Measurements from ENCODE around the gene SYNC.
A peak's percentile ranks its signal among the peaks of the same experiment; 100 is the strongest.

SYNC gene

DNA sequence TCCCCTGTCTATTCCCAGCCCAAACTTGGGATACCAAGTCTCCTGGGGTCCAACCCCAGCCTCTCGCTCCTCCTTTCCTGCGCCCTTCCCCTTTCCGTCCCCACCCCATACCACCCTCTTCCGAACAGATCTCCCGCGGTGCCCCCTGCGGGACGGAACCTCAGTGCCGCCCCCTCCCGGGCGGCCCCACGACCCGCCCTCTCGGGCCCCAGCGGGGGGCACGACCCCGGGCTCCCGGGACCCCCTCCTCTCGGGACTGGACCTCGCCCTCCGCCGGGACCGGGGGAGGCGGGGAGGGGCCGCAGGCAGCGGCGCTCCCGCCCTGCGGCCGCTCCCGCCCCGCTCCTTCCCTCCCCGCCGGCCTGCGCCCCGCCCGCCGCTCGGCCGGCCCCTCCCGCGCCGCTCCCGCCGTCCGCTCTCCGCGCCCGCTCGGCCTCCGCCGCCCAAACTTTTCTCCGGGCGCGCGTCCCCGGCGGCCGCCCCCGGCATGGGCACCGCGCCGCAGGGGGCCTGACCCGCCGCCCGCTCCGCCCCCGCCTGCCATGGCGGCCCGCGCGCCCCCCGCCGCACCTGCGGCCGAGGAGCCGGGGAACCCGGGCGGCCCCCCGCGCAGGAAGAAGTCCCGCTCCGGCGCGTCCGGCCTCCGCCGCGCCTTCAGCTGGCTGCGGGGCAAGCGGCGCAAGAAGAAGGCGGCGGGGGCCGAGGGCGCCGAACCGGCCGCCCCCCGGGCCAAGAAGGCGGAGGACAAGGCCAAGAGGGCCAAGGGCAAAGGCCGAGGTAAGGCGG, 39.0 kb upstream of the SYNC start:
- no peaks in the 10 kb centered on the region for H3K9me3 ChIP-seq (ENCODE audit: control insufficient read depth, low read length)
- WGBS, 2 experiments (ENCODE audit: insufficient coverage in 2 of 2): 1% methylated on average over 60 to 75 of the region's 103 CpGs
- H3K36me3 ChIP-seq (ENCODE audit: control insufficient read depth, insufficient read depth, low read length): no peaks in the 10 kb centered on the region
- no peak overlapping the region for H3K27ac ChIP-seq (ENCODE audit: low read depth, low read length, severe bottlenecking)
- peak overlapping the region; percentile 52 for H3K4me3 ChIP-seq (ENCODE audit: extremely low read depth, insufficient read depth, low read length, poor library complexity, severe bottlenecking)
- H3K4me1 ChIP-seq (ENCODE audit: control insufficient read depth, insufficient read depth, low read length, poor library complexity, severe bottlenecking): peaks cover 12% of the 10 kb centered on the region

DNA sequence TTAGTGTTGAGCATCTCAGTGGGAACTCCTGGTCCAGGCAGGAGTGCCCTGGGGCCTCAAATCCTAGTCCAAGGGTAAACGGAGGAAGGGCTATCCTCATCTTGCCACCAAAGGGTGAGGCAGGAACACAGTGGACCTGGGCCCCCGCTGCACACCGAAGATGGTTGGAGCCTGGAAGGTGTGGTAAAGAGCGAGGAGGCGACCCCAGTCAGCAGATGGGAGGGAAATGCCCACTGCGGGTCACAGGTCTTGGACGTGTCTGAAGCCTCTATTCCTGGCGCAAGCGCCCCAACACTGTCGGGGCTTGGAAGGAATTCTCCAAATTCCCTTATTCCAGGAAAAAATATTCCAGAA, 38.5 kb upstream of the SYNC start:
- Histone ChIP-seq H3K4me3 (ENCODE audit: extremely low read depth, insufficient read depth, low read length, poor library complexity, severe bottlenecking) (peak overlapping the region; percentile 52), H3K36me3 (ENCODE audit: control insufficient read depth, insufficient read depth, low read length) (no peaks in the 10 kb centered on the region), H3K27ac (ENCODE audit: low read depth, low read length, severe bottlenecking) (no peak overlapping the region), H3K9me3 (ENCODE audit: control insufficient read depth, low read length) (no peaks in the 10 kb centered on the region), H3K4me1 (ENCODE audit: control insufficient read depth, insufficient read depth, low read length, poor library complexity, severe bottlenecking) (peaks cover 12% of the 10 kb centered on the region)
- 60 to 64% methylated on average over 6 to 9 of the region's 10 CpGs for WGBS, 2 experiments (ENCODE audit: insufficient coverage in 2 of 2)

DNA sequence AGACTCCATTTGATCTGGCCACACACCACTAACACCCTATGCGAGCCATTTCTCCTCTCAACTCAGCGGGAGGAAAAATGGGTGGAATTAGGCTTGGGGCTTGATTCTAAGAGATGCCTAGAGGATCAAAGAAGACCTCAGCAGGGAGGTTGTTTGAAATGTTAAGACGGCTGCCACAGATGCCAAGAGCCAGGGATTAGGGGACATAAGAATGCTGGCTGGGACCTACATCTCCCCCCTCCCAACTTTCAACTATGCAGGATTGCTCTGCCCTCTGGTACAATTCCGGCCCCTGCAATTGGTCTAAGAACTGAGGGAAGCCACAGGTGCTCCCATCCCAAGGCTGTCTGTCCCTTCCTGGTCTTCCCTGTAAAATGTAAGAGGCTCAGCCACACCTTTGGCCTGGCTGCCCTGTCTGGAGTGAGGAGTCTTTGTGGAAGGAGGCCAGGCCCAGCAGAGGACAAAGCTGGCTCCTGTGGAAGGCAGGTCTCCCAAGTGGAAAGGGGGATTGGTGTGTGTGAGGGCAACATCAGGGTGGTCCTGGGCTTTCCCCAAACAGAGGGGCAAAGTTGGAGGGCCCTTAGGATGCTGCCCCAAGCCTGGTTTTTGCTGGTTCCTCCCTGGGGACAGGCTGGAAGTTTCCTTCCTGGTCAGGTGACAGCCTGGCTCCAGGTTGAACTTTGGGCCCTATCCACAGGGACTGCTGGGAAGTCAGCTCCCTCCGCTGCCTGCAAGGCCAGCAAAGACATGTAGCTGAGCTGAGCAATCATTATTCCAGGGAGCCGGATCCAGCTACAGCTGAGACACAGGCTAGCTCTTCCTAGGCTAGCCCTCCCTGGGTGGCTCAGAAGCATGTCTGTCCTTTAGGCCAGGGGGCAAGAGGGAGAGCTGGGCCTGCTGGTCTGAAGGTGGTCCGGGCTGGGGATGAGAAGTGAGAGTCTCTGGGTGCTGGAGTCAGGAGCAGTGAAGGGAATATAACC, 34.5 kb upstream of the SYNC start:
- 49 to 62% methylated on average over 3 to 4 of the region's 7 CpGs for WGBS, 2 experiments (ENCODE audit: insufficient coverage in 2 of 2)
- no peak overlapping the region for H3K4me3 ChIP-seq (ENCODE audit: extremely low read depth, insufficient read depth, low read length, poor library complexity, severe bottlenecking)
- H3K27ac ChIP-seq (ENCODE audit: low read depth, low read length, severe bottlenecking): no peak overlapping the region

DNA sequence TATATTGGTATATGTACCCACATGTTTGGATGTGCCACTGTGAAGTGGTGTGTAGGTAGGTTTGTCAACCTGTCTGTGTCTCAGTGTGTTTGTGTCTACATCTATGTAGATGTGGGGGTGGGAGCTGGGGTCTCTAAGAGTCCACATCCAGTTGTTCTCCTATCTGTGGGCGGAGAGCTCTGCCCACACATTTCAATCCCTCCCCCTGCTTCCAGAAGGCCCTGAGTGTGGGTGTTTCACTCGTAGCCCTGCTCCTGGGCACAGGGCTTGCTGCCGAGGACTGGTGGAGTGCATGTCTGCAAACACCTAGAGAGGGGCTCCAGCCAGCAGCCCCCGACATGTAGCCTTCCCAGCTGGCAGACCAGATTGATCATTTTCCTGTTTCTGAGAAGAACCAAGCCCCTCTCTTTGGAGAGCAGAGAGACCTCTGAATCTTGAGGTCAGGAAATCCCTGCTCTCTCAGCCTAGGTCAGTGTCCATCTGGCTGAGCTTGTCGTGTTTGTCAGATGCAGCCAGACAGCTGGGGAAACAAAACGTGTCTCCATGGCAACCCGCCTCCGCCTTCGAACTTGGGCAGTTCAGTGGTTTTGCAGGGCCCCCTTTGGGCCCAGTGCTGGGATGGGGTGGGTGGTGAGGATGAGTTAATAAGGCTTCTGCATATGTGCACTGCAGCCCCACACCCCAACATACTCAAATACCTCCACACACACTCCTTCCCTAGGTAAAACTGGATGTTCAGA, 31.2 kb upstream of the SYNC start:
- 54 to 59% methylated on average over 8 of the region's 9 CpGs for WGBS, 2 experiments (ENCODE audit: insufficient coverage in 2 of 2)
- H3K36me3 ChIP-seq (ENCODE audit: control insufficient read depth, insufficient read depth, low read length): no peaks in the 10 kb centered on the region
- H3K4me3 ChIP-seq (ENCODE audit: extremely low read depth, insufficient read depth, low read length, poor library complexity, severe bottlenecking): no peak overlapping the region
- no peak overlapping the region for H3K27ac ChIP-seq (ENCODE audit: low read depth, low read length, severe bottlenecking)
- no peaks in the 10 kb centered on the region for H3K9me3 ChIP-seq (ENCODE audit: control insufficient read depth, low read length)
- peaks cover 7% of the 10 kb centered on the region for H3K4me1 ChIP-seq (ENCODE audit: control insufficient read depth, insufficient read depth, low read length, poor library complexity, severe bottlenecking)

More for the DNA sequence above, 34.5 kb upstream of the SYNC start:
- peaks cover 7% of the 10 kb centered on the region for H3K4me1 ChIP-seq (ENCODE audit: control insufficient read depth, insufficient read depth, low read length, poor library complexity, severe bottlenecking)
- no peaks in the 10 kb centered on the region for H3K36me3 ChIP-seq (ENCODE audit: control insufficient read depth, insufficient read depth, low read length)
- H3K9me3 ChIP-seq (ENCODE audit: control insufficient read depth, low read length): no peaks in the 10 kb centered on the region

DNA sequence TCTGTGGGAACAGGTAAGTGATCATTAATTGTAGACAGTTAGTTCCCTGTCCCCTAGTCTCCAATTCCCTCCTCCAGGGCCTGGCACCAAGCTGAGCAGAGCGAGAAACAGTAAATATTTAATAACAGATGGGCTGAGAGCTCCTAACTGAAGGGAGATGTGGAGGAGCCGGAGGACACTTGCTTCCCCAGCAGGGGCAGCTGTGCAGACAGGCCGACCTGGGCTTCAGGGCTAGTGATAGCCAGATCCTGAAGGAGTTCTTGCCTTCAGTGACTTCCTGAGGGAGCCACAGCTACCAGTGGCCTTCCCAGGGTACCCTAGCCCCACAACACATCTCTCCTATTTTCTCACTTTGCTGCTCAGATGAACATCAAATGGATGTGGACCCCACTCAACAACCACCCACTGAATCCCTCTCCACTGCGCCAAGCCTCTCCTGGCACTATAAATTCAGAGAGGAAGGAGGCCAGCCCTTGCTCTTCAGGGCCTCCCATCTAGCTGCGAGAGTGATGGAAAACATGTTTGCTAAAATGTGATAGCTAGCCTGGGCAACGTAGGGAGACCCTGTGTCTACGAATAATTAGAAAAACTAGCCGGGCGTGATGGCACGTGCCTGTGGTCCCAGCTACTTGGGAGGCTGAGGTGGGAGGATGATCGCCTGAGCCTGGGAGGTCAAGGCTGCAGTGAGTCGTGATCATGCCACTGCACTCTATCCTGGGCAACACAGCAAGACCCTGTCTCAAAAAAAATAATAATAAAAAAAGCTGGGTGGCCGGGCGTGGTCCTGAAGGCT, 26.9 kb upstream of the SYNC start:
- Histone ChIP-seq H3K36me3 (ENCODE audit: control insufficient read depth, insufficient read depth, low read length) (no peaks in the 10 kb centered on the region), H3K4me3 (ENCODE audit: extremely low read depth, insufficient read depth, low read length, poor library complexity, severe bottlenecking) (no peak overlapping the region), H3K4me1 (ENCODE audit: control insufficient read depth, insufficient read depth, low read length, poor library complexity, severe bottlenecking) (peaks cover 13% of the 10 kb centered on the region), H3K9me3 (ENCODE audit: control insufficient read depth, low read length) (no peaks in the 10 kb centered on the region), H3K27ac (ENCODE audit: low read depth, low read length, severe bottlenecking) (no peak overlapping the region)
- 89 to 90% methylated on average over 11 to 12 of the region's 14 CpGs for WGBS, 2 experiments (ENCODE audit: insufficient coverage in 2 of 2)

DNA sequence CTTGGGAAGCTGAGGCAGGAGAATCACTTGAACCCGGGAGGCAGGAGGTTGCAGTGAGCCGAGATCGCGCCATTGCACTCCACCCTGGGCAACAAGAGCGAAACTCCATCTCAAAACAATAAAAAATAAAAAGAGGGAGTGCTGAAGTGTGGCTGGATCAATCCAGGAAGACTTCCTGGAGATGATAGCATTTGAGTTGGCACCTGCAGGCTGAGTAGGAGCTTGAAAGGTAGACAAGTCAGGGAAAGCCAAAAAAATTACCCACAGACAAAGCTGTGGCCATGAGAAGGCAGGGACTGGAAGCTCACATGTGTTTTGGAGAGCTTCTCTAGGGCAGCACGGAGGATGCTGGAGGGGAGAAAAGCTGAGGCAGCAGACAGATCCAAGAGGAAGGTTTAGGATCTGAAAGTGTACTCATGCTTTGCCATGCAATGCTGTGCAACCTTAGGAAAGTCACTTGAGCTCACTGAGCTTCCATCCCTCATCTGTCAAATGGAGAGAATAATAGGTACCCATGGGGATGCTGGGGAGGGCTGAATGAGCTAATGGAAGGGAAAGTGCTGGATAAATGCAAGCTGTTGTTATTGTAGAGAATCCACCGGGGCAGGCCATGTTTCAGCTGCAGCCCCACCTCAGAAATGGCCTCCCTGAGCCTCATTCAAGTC, 26.0 kb upstream of the SYNC start:
- Histone ChIP-seq H3K9me3 (ENCODE audit: control insufficient read depth, low read length) (no peaks in the 10 kb centered on the region), H3K4me1 (ENCODE audit: control insufficient read depth, insufficient read depth, low read length, poor library complexity, severe bottlenecking) (peaks cover 13% of the 10 kb centered on the region), H3K36me3 (ENCODE audit: control insufficient read depth, insufficient read depth, low read length) (no peaks in the 10 kb centered on the region), H3K4me3 (ENCODE audit: extremely low read depth, insufficient read depth, low read length, poor library complexity, severe bottlenecking) (no peak overlapping the region), H3K27ac (ENCODE audit: low read depth, low read length, severe bottlenecking) (no peak overlapping the region)
- 62 to 91% methylated on average over 1 to 2 of the region's 7 CpGs for WGBS, 2 experiments (ENCODE audit: insufficient coverage in 2 of 2)

DNA sequence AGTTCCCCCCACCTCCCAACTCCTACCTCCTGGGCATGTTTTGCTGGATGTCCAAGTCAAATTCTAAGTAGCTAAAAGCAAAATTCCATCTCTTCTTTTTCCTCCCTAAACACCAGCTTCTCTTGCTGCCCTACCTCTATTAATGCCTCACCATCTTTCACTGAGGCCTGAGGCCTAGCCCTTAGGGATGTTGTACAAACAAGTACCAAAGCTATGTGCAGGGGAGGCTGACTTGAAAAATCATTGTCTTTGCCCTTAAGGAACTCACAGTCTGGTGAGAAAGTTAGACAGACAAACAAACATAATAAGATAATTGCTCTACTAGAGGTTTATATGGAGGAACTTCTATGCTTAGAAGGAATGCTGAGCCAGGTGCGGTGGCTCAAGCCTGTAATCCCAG, 25.3 kb upstream of the SYNC start:
- no peaks in the 10 kb centered on the region for H3K36me3 ChIP-seq (ENCODE audit: control insufficient read depth, insufficient read depth, low read length)
- H3K4me3 ChIP-seq (ENCODE audit: extremely low read depth, insufficient read depth, low read length, poor library complexity, severe bottlenecking): no peak overlapping the region
- no peak overlapping the region for H3K27ac ChIP-seq (ENCODE audit: low read depth, low read length, severe bottlenecking)
- peaks cover 13% of the 10 kb centered on the region for H3K4me1 ChIP-seq (ENCODE audit: control insufficient read depth, insufficient read depth, low read length, poor library complexity, severe bottlenecking)
- 100% methylated on average over 1 of the region's 1 CpG; no CpG with 5 or more reads in 1 of the 2 experiments for WGBS, 2 experiments (ENCODE audit: insufficient coverage in 2 of 2)
- no peaks in the 10 kb centered on the region for H3K9me3 ChIP-seq (ENCODE audit: control insufficient read depth, low read length)

DNA sequence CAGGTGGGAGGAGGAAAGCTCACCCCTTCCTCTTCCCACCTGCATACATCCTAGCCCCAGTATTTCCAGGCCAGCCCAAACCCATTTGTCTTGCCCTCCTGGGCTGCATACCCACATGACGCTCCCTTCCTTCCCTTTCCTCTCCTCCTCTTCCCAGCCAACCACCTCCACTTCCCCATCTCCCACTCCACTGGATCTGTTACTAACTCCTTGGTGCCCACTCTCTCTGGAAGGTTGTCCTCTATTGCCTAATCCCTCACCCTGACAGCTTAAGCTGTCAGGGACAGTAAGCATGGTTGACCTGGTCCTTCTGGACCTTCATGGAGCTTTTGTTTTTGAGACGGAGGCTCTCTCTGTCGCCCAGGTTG, 23.0 kb upstream of the SYNC start:
- 94 to 100% methylated on average over 2 to 3 of the region's 3 CpGs for WGBS, 2 experiments (ENCODE audit: insufficient coverage in 2 of 2)
- Histone ChIP-seq H3K36me3 (ENCODE audit: control insufficient read depth, insufficient read depth, low read length) (no peaks in the 10 kb centered on the region), H3K27ac (ENCODE audit: low read depth, low read length, severe bottlenecking) (peak overlapping the region; percentile 64), H3K9me3 (ENCODE audit: control insufficient read depth, low read length) (no peaks in the 10 kb centered on the region), H3K4me1 (ENCODE audit: control insufficient read depth, insufficient read depth, low read length, poor library complexity, severe bottlenecking) (peaks cover 13% of the 10 kb centered on the region), H3K4me3 (ENCODE audit: extremely low read depth, insufficient read depth, low read length, poor library complexity, severe bottlenecking) (no peak overlapping the region)

DNA sequence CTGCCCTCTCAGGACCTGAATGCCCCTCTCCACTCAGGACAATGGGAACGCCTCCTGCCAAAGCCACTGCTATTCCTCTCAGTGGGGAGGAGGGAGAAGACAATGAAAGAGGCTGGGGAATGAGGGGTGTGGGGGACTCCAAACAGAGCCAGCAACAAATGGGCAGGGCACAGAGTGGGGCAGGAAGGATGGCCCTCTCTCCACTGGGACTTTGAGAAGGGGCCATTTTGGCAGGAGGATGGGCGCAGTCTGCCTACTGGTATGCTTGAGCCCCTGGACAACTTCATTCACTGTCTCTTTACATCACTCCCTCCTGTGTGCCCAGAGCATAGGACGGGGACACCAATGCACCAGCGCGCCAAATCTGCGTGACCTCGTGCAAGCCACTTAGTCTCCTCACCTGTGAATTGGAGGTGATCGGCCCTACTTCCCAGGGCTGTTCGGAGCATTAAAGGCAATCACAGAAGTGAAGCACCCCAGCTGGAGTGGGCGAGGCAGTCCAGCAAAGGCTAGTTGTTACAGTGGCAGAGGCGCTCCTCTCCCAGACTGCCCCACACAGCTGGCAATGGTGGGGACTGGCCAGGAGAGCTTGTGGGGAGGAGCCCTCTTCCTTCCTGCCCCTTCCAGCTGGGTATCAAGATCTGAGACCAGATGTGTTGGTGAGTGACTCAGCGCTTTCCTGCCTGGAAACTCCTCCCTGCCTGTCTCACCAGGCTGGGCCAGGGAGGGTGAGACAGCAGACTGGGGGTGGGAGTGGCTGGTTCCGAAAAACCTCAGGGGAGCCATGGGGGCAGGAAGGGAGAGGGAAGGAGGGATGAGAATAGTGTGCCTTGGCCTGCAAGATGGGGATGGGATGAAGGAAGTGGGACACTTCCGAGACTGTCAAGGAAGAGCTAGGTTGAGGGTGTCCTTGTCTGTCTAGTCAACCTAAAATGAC, 22.4 kb upstream of the SYNC start:
- 71 to 83% methylated on average over 12 to 13 of the region's 14 CpGs for WGBS, 2 experiments (ENCODE audit: insufficient coverage in 2 of 2)
- Histone ChIP-seq H3K27ac (ENCODE audit: low read depth, low read length, severe bottlenecking) (peak overlapping the region; percentile 64), H3K36me3 (ENCODE audit: control insufficient read depth, insufficient read depth, low read length) (no peaks in the 10 kb centered on the region), H3K9me3 (ENCODE audit: control insufficient read depth, low read length) (no peaks in the 10 kb centered on the region), H3K4me3 (ENCODE audit: extremely low read depth, insufficient read depth, low read length, poor library complexity, severe bottlenecking) (no peak overlapping the region), H3K4me1 (ENCODE audit: control insufficient read depth, insufficient read depth, low read length, poor library complexity, severe bottlenecking) (peaks cover 13% of the 10 kb centered on the region)
